ENCODE data around the gene COA4.

The COA4 gene

GRCh38 chr11:73866095-73866579, 10.5 kb downstream of the COA4 start:
- no peak for DNase-seq (ENCODE audit: low read depth)

- DNase-seq (ENCODE audit: low read depth) = no peak
These were observed 13.7 kb downstream of the COA4 start for GRCh38 chr11:73862986-73863385.

GRCh38 chr11:73860202-73860601, 16.4 kb downstream of the COA4 start:
- DNase-seq (ENCODE audit: low read depth) = no peak

- DNase-seq (ENCODE audit: low read depth) = no peak
These were observed 17.0 kb downstream of the COA4 start for GRCh38 chr11:73859671-73860070.

- no peak for DNase-seq (ENCODE audit: low read depth)
These were observed 20.5 kb downstream of the COA4 start for GRCh38 chr11:73856031-73856567.

GRCh38 chr11:73854680-73855079, 22.0 kb downstream of the COA4 start:
- DNase-seq (ENCODE audit: low read depth) = no peak

- no peak for DNase-seq (ENCODE audit: low read depth)
These were observed 24.6 kb downstream of the COA4 start for GRCh38 chr11:73852049-73852448.

GRCh38 chr11:73851046-73851764, 25.4 kb downstream of the COA4 start:
- DNase-seq (ENCODE audit: low read depth) = no peak

- DNase-seq (ENCODE audit: low read depth) = no peak
These were observed 37.6 kb downstream of the COA4 start for GRCh38 chr11:73839123-73839457.

- DNase-seq (ENCODE audit: low read depth) = no peak
These were observed 38.1 kb downstream of the COA4 start for GRCh38 chr11:73838443-73839122.

- DNase-seq (ENCODE audit: low read depth) = no peak
These were observed 43.6 kb downstream of the COA4 start for GRCh38 chr11:73833067-73833466.

- DNase-seq (ENCODE audit: low read depth) = no peak
These were observed 46.4 kb downstream of the COA4 start for GRCh38 chr11:73830261-73830660.
